ENCODE results near the gene C18orf32.

GRCh38 chr18:49531678-49532153 is 44.7 kb upstream of the C18orf32 start:
- TF ChIP-seq CTCF (IDR thresholded peaks at IDR 0.05; ENCODE audit: poor library complexity) = no peak
- TF ChIP-seq EZH2phosphoT487 (IDR thresholded peaks at IDR 0.05; ENCODE audit: low read depth, severe bottlenecking, unreplicated experiment) = no peak
- TF ChIP-seq EZH2 (IDR thresholded peaks at IDR 0.05; ENCODE audit: borderline replicate concordance) = no peak
